Measurements from ENCODE around the gene ACE. TPM values are rescaled to one million over a fixed set of nuclear protein-coding genes. Genes with fewer than 3 reads are reported as not detected.
"Not testable (repeated sequence)": the region's sequence is repeated elsewhere in the genome, so short reads cannot be mapped to it uniquely, and the experiment has no call there.

The ACE gene
- total and polyA plus RNA-seq, 4 donors = 5.5 to 87.3 (median 35.3) TPM

DNA sequence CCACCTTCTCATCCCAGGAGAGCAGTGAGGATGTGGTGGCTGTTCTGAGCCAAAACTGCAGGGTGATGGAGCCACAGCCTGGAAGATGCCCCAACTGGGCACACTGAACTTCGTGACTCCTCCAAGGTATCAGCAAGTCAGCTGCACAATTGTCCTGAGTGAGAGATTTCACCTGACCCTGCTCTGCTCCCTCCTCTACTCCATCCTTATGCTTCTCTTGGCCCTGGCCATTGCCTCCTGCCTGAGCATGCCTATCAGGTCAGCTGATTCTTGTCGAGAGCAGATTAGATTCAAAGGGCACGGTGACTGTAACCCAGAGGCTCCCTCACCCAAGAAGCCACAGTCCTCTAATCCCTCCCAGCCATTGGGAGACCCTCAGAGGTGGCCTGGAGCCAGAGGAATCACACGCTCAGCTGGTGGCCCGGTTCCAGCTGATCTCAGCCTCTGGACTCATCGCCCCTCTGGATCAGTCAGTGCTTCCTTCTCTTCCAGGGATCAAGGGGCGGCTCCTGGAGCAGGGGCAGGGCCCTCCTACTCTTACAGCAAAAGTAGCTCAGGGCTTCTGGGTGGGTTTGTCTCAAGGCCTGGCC is 23.8 kb upstream of the ACE start:
- Histone ChIP-seq H3K4me1 (ENCODE audit: control insufficient read depth in 5 of 5, insufficient read depth in 5 of 5, low read length in 5 of 5) (peaks cover 0 to 12% (median 0%) of the 10 kb centered on the region in 5 donors), H3K9me3 (ENCODE audit: control insufficient read depth in 4 of 4, insufficient read depth in 3 of 4, low read length in 3 of 4) (no peaks in the 10 kb centered on the region), H3K27me3 (ENCODE audit: control insufficient read depth in 3 of 3, insufficient read depth in 3 of 3, low read length in 2 of 3) (no peaks in the 10 kb centered on the region), H3K9ac (ENCODE audit: insufficient read depth in 1 of 2, low read length in 2 of 2) (no peak overlapping the region), H3K36me3 (ENCODE audit: control insufficient read depth in 4 of 4, insufficient read depth in 4 of 4, low read length in 4 of 4) (no peaks in the 10 kb centered on the region), H3K27ac (ENCODE audit: low read depth in 1 of 2, low read length in 1 of 2) (no peak overlapping the region), H3K4me3 (no peak overlapping the region)
- TF ChIP-seq, protein P1, sequence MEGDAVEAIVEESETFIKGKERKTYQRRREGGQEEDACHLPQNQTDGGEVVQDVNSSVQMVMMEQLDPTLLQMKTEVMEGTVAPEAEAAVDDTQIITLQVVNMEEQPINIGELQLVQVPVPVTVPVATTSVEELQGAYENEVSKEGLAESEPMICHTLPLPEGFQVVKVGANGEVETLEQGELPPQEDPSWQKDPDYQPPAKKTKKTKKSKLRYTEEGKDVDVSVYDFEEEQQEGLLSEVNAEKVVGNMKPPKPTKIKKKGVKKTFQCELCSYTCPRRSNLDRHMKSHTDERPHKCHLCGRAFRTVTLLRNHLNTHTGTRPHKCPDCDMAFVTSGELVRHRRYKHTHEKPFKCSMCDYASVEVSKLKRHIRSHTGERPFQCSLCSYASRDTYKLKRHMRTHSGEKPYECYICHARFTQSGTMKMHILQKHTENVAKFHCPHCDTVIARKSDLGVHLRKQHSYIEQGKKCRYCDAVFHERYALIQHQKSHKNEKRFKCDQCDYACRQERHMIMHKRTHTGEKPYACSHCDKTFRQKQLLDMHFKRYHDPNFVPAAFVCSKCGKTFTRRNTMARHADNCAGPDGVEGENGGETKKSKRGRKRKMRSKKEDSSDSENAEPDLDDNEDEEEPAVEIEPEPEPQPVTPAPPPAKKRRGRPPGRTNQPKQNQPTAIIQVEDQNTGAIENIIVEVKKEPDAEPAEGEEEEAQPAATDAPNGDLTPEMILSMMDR (IDR thresholded peaks at IDR 0.05; ENCODE audit: control extremely low read depth, extremely low read depth) = no peak
- DNase-seq (no peak), ATAC-seq (ENCODE audit: insufficient read depth, low FRiP score) (no peak)
- 71 to 81% methylated on average over 7 of the region's 7 CpGs for WGBS, 2 donors

DNA sequence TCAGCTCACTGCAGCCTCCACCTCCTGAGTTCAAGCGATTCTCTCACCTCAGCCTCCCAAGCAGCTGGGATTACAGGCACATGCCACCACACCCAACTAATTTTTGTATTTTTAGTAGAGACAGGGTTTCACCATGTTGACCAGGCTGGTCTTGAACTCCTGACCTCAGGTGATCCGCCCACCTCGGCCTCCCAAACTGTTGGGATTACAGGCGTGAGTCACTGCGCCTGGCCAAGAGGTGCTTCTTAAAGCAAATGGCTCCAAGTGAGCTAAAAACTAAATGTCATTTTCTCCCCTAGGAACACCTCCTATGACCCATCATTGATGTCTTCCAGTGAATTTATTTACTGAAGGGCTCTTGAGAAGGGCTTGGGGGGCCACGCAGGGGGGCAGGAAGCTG is 22.5 kb upstream of the ACE start:
- not testable (repeated sequence) for H3K9ac ChIP-seq (ENCODE audit: insufficient read depth in 1 of 2, low read length in 2 of 2); ATAC-seq (ENCODE audit: insufficient read depth, low FRiP score); H3K36me3 ChIP-seq (ENCODE audit: control insufficient read depth in 4 of 4, insufficient read depth in 4 of 4, low read length in 4 of 4); H3K4me3 ChIP-seq; H3K9me3 ChIP-seq (ENCODE audit: control insufficient read depth in 4 of 4, insufficient read depth in 3 of 4, low read length in 3 of 4); H3K27ac ChIP-seq (ENCODE audit: low read depth in 1 of 2, low read length in 1 of 2); H3K27me3 ChIP-seq (ENCODE audit: control insufficient read depth in 3 of 3, insufficient read depth in 3 of 3, low read length in 2 of 3); H3K4me1 ChIP-seq (ENCODE audit: control insufficient read depth in 5 of 5, insufficient read depth in 5 of 5, low read length in 5 of 5); DNase-seq
- 75 to 84% methylated on average over 6 of the region's 6 CpGs for WGBS, 2 donors

DNA sequence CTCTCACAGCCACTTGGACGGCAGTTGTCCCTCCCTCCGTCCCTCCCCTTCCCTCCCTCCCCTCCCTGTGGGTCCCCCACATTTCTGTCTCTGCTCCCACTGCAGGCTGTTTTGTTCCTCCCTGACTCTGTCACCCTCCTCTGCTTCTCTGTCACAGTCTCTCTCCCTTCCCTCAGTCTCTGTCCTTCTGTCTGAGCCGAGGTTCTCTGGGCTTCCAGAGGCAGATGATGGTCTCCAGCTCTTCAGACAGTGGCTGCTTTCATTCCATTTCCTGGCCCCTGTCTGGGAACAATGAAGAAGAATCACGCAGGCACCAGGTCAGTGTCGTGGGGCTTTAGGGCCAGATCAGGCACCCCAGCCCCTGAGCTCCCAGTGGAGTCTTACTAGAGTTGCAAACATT is 21.9 kb upstream of the ACE start:
- TF ChIP-seq, protein P1 (IDR thresholded peaks at IDR 0.05; ENCODE audit: control extremely low read depth, extremely low read depth) = no peak
- Histone ChIP-seq H3K36me3 (ENCODE audit: control insufficient read depth in 4 of 4, insufficient read depth in 4 of 4, low read length in 4 of 4) (no peaks in the 10 kb centered on the region), H3K4me3 (no peak overlapping the region), H3K4me1 (ENCODE audit: control insufficient read depth in 5 of 5, insufficient read depth in 5 of 5, low read length in 5 of 5) (peaks cover 0 to 8% (median 0%) of the 10 kb centered on the region in 5 donors), H3K9me3 (ENCODE audit: control insufficient read depth in 4 of 4, insufficient read depth in 3 of 4, low read length in 3 of 4) (no peaks in the 10 kb centered on the region), H3K9ac (ENCODE audit: insufficient read depth in 1 of 2, low read length in 2 of 2) (no peak overlapping the region), H3K27ac (ENCODE audit: low read depth in 1 of 2, low read length in 1 of 2) (no peak overlapping the region), H3K27me3 (ENCODE audit: control insufficient read depth in 3 of 3, insufficient read depth in 3 of 3, low read length in 2 of 3) (peaks cover 0 to 2% (median 0%) of the 10 kb centered on the region in 3 donors)
- 39 to 50% methylated on average over 5 of the region's 5 CpGs for WGBS, 2 donors
- DNase-seq (no peak), ATAC-seq (ENCODE audit: insufficient read depth, low FRiP score) (no peak)

DNA sequence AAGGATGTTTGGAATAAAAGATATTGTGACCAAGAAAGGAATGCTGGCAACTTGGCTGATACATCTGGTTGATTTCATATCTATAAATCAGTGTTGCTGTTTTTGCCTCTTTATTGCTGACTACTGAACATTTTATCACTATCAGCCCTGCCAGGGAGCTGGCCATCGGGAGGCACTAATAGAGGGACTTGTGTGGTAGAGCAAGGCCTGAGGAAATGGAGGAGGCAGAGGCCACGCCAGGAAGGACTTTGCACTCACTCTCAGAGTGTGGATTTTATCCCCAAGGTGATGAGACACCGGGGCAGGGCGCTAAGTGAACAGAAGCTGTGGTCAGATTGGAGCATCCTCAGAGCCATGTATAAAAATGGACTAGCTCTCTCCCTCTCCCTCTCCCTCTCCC is 21.4 kb upstream of the ACE start:
- ATAC-seq (ENCODE audit: insufficient read depth, low FRiP score) (no peak), DNase-seq (no peak)
- H3K9me3 ChIP-seq (ENCODE audit: control insufficient read depth in 4 of 4, insufficient read depth in 3 of 4, low read length in 3 of 4) = no peaks in the 10 kb centered on the region
- 59 to 63% methylated on average over 4 of the region's 4 CpGs for WGBS, 2 donors
- no peak overlapping the region for H3K27ac ChIP-seq (ENCODE audit: low read depth in 1 of 2, low read length in 1 of 2)
- peaks cover 0 to 2% (median 0%) of the 10 kb centered on the region in 3 donors for H3K27me3 ChIP-seq (ENCODE audit: control insufficient read depth in 3 of 3, insufficient read depth in 3 of 3, low read length in 2 of 3)
- peaks cover 0 to 8% (median 0%) of the 10 kb centered on the region in 5 donors for H3K4me1 ChIP-seq (ENCODE audit: control insufficient read depth in 5 of 5, insufficient read depth in 5 of 5, low read length in 5 of 5)
- no peaks in the 10 kb centered on the region for H3K36me3 ChIP-seq (ENCODE audit: control insufficient read depth in 4 of 4, insufficient read depth in 4 of 4, low read length in 4 of 4)
- no peak overlapping the region for H3K9ac ChIP-seq (ENCODE audit: insufficient read depth in 1 of 2, low read length in 2 of 2)
- H3K4me3 ChIP-seq = no peak overlapping the region
- TF ChIP-seq, protein P1 (IDR thresholded peaks at IDR 0.05; ENCODE audit: control extremely low read depth, extremely low read depth) = no peak
